Activated CD8-positive, alpha-beta memory T cell treated with anti-CD3 and anti-CD28 coated beads, Interleukin-2, amount 50 U/mL, for 48 hours (primary cell): ENCODE results near the gene NRROS.
A peak's percentile ranks its signal among the peaks of the same experiment; 100 is the strongest.

Experiments used
- DNase-seq: peaks from one replicate; pipeline ENCODE4 v3.0.0-alpha.2; 2020

Gene NRROS

DNA sequence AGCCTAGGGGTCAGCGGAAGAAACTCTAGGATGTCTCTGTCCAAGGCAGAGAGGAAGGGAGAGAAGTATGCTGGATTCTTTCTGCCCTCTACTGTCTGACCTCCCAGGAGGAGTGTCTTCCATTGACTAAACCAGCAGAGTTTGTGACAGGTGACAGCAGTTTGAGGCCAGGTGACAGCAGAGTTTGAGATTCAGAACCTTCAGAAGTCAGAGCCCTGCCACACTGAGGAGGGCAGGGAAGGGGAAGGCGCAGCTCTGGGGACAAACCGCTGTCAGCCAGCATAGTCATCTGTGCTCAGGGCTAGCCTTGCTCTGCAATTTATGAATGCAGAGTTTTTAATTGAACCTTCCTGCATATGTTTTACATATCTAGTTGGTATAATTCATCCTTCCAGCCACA is 12.3 kb downstream of the NRROS start:
- no peak for DNase-seq

DNA sequence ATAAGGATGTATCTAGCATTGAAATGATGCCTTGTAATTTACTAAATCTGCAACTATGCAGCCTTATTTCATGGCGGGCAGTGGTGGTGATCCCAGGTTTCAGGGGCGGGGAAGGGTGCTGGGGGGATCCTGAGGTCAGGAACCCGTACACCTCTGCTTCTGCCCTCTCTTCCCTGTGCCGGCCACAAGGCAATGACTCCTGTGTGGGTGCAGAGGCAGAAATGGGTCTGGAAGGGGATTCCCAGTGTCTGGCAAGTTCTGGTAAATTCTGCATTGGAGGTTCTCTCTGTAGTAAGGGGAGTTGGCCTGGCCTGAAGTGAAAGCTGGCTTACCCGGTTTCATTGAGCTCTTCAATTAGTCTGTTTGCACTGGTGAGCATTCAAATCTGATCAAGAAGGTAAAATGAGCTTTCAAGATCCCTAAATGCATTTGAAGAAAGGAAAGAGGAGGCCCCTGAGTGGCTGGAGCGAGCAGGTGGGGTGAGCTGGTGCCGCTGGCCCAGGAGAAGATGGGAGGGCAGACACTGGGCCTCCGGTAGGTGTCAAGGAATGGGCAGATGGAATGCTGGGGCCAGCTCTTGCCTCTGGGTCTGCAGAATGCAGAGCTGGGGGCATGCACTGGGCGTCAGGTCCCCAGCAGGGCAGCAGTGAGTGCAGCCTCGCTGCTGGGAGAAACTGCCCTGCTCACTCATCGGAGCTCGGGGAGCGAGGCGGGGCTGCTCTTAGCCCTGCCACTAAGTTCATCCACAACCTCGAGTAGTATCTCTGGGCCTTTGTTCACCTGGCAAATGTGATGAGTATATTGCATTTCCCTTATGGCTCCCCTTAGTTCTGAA is 13.7 kb downstream of the NRROS start:
- DNase-seq, result no peak

DNA sequence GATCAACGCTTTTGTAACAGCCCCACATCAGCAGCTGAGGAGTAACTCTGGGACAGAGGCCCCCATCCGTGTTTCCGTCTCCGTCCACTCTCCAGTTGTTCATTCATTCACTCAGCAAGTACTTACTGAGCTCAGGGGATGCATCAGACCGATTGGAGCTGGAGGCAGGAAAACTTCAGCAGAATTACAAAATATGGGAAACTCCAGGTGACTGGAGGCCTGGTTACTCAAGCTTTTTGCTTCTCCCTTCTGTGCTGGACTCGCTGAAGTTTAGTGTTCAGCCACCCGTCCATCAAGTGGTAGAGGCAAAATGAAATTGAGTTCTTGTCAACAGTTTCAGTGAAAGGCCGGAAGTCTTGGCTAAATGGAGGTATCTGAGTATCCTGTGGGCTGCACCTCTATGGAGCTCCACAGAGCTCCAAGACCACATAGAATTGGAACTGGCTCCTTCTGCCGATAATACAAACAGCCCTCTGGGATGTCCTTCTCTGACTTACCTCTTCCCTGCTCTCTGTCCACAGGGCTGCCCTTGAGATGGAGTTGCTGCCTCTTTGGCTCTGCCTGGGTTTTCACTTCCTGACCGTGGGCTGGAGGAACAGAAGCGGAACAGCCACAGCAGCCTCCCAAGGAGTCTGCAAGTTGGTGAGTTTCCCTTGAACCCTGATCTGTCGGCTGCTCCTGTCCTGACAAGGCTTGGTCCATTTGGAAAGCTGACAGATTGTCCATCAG is 14.7 kb downstream of the NRROS start:
- DNase-seq, result no peak

DNA sequence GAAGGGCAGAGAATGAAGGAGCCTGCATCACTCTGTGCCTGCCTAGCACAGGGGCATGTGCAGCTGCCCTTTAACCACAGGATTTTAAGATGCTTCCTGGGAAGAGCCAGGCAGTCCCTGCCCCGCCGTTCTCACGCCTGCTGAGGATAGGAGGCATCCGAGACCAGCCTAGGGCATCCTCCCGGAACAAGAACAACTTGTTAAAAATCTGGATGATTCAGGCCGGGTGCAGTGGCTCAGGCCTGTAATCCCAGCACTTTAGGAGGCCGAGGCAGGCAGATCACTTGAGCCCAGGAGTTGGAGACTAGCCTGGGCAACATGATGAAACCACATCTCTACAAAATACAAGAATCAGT is 15.2 kb downstream of the NRROS start:
- no peak for DNase-seq

DNA sequence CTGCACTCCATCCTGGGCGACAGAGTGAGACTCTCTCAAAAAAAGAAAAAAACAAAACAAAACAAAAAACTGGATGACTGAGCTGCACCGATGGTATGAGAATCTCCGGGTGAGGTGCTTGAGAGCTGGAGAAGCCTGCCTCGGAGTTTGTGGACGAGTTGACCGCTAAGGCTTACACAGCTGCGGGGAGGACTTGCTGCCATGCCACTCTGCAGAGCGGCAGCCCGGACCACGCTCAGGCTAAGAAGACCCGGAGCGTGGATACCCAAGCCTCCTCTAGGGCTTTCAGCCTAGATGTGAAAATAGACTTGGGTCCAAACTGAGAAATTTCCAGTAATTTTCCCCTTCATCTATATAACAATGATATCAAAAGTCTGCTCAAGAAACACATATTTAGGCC is 16.0 kb downstream of the NRROS start:
- DNase-seq, result no peak

DNA sequence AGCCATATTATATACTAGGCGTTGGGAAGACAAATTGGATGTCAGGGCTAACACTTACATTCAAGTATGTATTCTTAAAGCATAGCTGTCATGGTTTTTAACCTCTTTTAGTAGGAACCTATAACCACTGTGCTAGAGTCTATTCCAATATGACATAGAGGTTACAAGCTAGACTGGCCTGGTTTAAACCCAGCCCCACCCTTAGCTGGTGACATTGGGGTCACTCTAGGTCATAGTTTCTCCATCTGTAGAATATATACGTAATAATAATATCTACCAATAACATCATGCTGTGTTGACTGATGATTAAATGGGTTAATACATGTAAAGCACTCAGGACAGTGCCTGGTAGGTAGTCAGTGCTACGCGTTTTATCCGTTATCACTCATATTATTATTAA is 16.7 kb downstream of the NRROS start:
- no peak for DNase-seq

DNA sequence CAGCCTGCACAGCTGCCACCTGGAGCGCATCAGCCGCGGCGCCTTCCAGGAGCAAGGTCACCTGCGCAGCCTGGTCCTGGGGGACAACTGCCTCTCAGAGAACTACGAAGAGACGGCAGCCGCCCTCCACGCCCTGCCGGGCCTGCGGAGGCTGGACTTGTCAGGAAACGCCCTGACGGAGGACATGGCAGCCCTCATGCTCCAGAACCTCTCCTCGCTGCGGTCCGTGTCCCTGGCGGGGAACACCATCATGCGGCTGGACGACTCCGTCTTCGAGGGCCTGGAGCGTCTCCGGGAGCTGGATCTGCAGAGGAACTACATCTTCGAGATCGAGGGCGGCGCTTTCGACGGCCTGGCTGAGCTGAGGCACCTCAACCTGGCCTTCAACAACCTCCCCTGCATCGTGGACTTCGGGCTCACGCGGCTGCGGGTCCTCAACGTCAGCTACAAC is 20.4 kb downstream of the NRROS start:
- no peak for DNase-seq

DNA sequence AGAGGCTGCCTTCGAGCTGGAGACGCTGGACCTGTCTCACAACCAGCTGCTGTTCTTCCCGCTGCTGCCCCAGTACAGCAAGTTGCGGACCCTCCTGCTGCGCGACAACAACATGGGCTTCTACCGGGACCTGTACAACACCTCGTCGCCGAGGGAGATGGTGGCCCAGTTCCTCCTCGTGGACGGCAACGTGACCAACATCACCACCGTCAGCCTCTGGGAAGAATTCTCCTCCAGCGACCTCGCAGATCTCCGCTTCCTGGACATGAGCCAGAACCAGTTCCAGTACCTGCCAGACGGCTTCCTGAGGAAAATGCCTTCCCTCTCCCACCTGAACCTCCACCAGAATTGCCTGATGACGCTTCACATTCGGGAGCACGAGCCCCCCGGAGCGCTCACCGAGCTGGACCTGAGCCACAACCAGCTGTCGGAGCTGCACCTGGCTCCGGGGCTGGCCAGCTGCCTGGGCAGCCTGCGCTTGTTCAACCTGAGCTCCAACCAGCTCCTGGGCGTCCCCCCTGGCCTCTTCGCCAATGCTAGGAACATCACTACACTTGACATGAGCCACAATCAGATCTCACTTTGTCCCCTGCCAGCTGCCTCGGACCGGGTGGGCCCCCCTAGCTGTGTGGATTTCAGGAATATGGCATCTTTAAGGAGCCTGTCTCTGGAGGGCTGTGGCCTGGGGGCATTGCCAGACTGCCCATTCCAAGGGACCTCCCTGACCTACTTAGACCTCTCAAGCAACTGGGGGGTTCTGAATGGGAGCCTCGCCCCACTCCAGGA is 21.1 kb downstream of the NRROS start:
- no peak for DNase-seq

DNA sequence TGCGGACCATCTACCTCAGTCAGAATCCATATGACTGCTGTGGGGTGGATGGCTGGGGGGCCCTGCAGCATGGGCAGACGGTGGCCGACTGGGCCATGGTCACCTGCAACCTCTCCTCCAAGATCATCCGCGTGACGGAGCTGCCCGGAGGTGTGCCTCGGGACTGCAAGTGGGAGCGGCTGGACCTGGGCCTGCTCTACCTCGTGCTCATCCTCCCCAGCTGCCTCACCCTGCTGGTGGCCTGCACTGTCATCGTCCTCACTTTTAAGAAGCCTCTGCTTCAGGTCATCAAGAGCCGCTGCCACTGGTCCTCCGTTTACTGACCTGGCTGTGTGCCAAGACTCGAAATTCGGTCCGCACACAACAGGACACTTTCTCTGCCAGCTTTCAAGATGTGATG is 21.9 kb downstream of the NRROS start:
- DNase-seq, result no peak

DNA sequence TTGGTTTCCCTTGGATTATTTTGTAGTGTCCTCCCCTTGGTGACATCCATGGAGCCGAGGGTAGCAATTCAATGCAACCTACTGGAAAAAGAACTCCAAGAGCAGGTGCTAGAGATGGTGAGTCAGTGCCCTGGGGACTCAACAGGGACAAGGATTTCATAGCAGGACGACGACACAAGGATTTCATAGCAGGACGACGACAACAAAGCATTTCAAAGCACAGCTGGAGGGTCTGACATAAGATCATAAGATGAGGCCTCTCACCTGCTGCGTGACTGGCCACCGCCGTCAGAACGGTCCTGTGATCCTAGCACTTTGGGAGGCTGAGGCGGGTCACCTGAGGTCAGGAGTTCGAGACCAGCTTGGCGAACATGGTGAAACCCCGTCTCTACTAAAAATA is 22.5 kb downstream of the NRROS start:
- DNase-seq, result no peak

DNA sequence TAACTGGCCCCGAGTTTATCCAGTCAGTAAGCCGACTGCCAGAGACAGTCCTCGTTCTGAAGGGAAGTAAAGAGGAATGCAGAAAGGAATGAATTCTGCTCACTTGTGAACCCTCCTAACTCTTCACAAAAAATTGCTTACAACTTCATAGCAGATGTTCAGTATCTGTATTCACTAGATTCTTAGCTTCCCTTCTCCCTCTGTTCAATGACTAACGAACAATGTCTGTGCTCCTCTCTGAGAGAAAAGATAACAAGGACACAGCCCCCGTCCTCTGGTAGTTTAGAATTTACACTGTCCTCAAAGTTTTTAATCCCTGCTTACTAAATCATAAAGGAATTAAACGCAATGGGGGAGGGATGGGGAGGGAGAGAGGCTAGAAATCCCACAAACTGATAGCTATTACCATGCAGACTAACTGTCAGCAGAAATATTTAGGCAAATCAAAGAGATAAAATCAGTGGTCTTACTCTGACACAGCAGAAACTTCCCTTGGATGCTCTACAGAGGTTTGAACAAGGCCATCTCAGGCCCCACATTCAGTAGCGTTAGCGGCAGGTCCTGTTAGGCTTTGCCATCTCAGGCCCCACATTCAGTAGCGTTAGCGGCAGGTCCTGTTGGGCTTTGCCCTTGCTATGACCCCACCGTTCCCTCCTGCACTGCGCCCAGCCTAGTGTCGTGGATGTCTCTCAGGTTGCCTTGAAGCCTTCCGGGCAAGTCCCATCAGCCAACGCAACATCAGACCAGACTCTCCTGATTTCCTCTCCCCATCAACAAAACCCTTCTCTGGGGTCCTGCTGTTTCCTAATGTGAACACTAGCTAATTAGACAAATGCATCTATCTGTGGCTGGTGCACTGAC is 23.4 kb downstream of the NRROS start:
- DNase-seq, result no peak

DNA sequence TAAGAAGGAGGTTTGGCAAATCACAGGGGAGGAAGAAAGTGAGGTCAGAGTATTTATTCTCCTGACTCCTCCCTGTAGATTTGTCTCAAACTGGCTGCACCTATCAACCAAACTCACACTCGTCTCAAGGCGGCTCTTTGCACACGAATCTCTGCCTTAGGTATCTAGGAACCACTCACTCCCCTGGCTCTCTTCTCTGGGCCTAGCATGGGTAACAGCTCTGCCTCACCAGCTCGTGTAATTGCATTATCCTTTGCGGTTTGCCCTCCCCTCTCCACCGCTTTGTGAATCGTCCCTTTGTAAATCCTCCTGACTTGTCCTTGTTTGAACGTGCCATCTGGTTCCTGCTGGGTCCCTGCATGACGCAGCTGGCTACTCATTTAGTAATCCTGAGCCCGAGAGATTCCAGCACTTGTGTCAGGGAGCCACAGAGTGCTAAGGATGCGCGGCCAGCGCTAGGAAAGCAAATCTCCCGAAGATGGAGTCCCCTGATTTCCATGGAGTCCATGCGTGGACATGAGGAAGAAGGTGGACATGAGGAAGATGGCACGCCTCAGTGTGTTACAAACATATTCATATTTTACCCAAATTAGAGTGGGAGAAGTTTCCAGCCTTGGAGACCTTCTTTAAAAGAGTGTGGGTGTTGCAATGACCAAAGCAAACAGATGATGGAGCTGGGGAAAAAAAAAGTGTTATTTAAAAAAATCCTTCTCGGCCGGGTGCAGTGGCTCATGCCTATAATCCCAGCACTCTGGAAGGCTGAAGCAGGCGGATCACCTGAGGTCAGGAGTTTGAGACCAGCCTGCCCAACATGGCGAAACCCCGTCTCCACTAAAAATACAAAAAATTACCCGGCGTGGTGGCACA is 26.7 kb downstream of the NRROS start:
- no peak for DNase-seq

DNA sequence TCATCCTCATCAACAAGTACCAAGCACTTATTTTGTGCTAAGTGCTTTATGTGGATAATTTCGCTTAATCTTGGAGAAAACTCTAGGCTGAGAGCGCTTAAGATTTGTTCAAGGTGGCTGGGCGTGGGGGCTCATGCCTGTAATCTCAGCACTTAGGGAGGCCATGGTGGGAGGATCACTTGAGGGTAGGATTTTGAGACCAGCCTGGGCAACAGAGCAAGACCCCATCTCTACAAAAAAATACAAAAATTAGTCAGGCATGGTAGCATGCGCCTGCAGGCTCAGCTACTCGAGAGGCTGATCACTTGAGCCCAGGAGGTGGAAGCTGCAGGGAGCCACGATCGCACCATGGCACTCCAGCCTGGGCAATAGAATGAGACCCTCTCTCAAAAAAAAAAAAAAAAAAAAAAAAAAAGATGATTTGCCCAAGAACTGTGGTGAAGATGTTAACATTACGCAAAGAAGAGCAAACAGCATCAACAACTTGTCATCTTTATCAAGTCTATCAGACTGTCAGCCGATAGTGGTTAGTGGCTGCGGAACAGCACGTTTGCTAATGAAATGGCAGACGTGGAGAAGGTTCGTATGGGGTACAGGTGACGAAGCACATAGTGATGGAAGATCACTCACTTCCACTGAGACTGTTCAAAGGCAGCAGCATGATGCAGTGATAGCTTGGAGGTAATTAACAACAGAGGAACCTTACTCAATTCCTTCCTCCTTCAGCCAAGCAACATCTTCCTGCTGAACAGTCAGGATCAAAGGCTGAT is 27.7 kb downstream of the NRROS start:
- DNase-seq, result no peak

DNA sequence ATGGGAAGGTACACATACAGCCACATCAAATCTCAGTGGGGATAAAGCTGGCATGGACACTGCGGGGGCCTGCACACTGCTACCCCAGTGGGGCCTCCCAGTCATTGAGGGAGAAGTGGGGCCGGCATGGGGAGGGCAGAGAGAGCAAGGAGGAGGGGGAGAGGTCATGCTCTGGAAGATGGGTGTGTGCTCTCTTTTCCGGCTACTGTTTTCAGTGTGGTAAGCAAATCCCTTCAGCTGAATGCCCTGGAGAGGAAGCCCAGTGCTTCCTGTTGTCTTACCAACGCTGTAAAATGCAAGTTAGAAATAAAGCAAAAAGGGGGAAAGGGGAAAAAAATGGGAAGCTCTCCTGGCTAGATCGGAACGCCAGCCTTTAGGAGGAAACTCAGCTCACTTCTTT is 30.8 kb downstream of the NRROS start:
- DNase-seq, result no peak

DNA sequence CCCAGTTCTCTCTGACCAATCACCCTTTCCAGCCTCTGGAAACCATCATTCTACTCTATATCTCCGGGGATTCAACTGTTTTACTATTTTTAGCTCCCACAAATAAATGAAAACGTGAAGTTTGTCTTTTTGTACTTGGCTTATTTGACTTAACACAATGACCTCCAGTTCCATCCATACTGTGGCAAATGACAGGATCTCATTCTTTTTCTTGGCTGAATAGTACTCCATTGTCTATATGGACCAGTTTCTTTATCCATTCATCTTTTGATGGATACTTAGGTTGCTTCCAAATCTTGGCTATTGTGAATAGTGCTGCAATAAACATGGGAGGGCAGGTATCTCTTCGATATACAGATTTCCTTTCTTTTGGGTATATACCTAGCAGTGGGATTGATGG is 34.1 kb downstream of the NRROS start:
- DNase-seq, result no peak

DNA sequence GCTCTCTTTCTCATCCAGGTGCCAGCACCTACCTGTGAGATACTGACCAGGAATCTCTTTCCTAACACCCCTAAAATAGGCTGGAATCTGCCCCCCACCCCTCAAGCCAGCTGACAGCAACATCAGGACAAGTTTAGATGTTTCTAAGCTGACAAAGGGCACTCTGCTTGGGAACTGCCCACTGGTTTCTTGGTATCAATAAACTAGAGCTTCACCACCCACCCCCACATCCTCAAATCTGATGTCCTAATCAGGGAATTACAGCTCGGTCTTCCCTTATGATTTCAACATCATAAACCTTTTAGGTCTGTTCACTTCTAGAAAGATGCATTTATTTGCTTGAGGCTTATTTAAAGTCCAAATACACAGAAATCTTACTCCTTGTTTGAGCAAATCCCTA is 37.9 kb downstream of the NRROS start:
- no peak for DNase-seq

DNA sequence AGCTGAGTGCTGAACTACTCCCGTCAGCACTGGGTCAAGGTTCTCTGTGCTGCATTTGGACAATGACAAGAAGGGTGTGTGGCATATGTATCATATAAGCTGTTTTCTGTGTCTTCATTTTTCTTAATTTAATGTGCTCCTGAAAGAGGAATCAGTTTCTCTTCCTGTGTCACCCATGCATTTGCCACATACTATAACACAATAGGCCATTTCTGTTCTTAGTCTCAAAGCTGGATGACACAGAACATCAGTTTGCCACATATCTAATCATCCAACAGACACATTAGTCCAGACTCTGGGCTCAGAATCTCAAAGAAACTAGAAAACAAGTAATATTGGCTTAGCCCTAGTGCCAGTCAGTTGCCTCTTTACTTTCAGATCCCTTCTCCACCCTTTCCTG is 38.4 kb downstream of the NRROS start:
- no peak for DNase-seq

DNA sequence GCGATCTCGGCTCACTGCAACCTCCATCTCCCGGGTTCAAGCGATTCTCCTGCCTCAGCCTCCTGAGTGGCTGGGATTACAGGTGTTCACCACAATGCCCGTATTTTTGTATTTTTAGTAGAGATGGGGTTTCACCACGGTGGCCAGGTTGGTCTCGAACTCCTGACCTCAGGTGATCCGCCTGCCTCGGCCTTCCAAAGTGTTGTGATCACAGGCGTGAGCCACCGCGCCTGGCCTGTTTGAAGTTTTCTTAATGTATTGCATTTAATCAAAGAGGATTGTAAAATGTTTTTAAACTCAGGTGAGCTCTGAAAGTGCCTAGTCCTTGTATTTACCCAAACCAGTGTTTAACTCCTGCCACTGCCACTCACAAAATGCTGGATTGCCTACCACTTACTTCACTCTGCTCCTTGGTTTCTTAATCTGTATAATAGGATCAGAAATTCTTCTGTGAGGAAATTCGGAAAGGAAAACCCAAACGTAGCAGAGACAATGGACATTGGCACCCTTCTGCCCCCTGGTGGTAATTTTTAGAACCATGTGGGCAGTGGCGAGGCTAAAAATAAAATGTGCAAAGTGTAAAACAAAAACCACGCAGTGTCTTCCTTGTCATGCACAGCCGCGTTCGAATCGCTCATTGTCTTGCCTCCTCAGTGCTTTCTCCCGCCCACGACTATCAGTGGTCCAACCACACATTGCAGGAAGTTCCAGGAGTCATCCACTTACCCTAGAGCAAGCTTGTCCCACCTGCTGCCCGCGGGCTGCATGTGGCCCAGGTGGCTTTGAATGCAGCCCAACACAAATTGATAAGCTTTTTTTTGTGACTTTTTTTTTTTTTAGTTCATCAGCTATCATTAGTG is 45.3 kb downstream of the NRROS start:
- DNase-seq, result peak; percentile 75

DNA sequence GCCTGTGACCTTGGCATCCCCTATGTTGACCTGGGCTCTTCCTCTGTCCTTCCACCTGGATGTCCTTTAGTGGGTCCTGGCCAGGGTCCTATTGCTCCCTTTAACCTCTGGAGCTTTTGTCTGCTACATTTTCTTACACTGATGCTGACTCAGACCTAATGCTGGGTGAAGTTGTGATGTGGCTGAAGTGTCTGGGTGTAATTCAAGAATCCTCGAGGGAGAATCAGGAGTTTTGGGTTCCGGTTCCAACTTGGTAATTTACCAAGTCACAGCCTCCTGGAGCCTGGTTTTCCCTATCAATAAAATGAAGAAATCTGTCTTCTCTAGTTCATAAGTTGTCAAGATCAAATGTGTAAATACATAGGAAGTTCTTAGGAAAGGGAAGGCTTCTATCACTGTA is 46.9 kb downstream of the NRROS start:
- DNase-seq, result no peak

DNA sequence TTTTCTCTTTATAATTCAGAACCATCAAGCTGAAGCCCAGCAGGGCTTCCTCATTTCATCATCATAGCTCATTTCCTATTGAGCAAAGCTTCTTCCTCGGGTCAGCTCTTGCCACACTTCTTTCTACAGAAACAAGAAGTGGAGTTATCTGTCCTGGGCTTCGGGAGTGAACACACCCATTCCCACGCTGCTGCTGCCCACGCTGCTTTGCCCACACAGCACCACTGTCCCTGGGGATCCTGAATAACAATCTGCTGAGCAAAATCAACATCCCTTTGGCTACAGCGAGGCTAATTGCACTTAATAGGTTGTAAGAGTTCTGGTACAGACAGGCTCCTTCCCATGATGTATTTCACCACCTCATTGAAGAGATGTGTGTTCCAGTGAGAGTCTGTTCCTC is 48.9 kb downstream of the NRROS start:
- no peak for DNase-seq
